Measurements from ENCODE around the gene MGAT3.

GRCh38 chr22:39496131-39496838, 39.5 kb downstream of the MGAT3 start:
- TF ChIP-seq CTCF (IDR thresholded peaks at IDR 0.05) (peak; percentile 51 to 70 (median 52)), POLR2A (IDR thresholded peaks at IDR 0.05) (no peak)
